A673 (cell line): ENCODE measurements around the gene STYXL2. TPM values are rescaled to one million over a fixed set of nuclear protein-coding genes. Genes with fewer than 3 reads are reported as not detected.

ENCODE experiments used
- BruUV-seq: library from RNA; stranded (reverse); fragments of 400-500 nt; replicated peaks from 2 replicates; lab custom pipeline; 2021; lab: Mats Ljungman, UMichigan
- CTCF ChIA-PET: fragments of 300-600 bp; sonication (Branson Sonifier 250); formaldehyde crosslinking; loops from one replicate; lab custom pipeline; 2022; ENCODE audit warnings: antibody characterized with exemption; lab: Charles Lee
- POLR2A ChIA-PET: fragments of 300-600 bp; sonication (Branson Sonifier 250); formaldehyde crosslinking; loops from one replicate; lab custom pipeline; 2022; ENCODE audit warnings: antibody characterized with exemption; ENCODE audit not compliant: low non-redundant PET; lab: Charles Lee
- DNase-seq: peaks from one replicate; pipeline ENCODE4 v3.0.0-alpha.2; 2015; ENCODE audit warnings: low spot score
- H3K27ac ChIP-seq: fragments of 200-600 bp; sonication (generic); 2 replicates; pipeline ENCODE4 v1.5.1; 2016; ENCODE audit warnings: mixed run types, low read depth, mild to moderate bottlenecking, mixed read lengths, antibody characterized with exemption, low read length; ENCODE audit not compliant: poor library complexity, severe bottlenecking
- H3K27me3 ChIP-seq: fragments of 200-600 bp; sonication (generic); replicated peaks from 2 replicates; pipeline ENCODE4 v1.6.1; 2017; ENCODE audit warnings: mixed run types, low read depth, mild to moderate bottlenecking, mixed read lengths, antibody characterized with exemption, low read length; ENCODE audit not compliant: insufficient read depth, poor library complexity
- H3K36me3 ChIP-seq: fragments of 200-600 bp; sonication (generic); 2 replicates; pipeline ENCODE4 v1.6.1; 2016; ENCODE audit warnings: mixed run types, mild to moderate bottlenecking, mixed read lengths, antibody characterized with exemption, low read length; ENCODE audit not compliant: insufficient read depth, poor library complexity, severe bottlenecking
- H3K4me1 ChIP-seq: fragments of 200-600 bp; sonication (generic); 2 replicates; pipeline ENCODE4 v1.6.1; 2017; ENCODE audit warnings: mixed run types, mild to moderate bottlenecking, mixed read lengths, antibody characterized with exemption, low read length; ENCODE audit not compliant: insufficient read depth, poor library complexity, severe bottlenecking
- H3K4me3 ChIP-seq: fragments of 200-600 bp; sonication (generic); 2 replicates; pipeline ENCODE4 v1.5.1; 2016; ENCODE audit warnings: low read depth, mixed run types, mild to moderate bottlenecking, mixed read lengths, low read length; ENCODE audit not compliant: poor library complexity, severe bottlenecking
- H3K9me3 ChIP-seq: fragments of 200-600 bp; sonication (generic); 2 replicates; pipeline ENCODE4 v1.6.1; 2016; ENCODE audit warnings: mixed run types, low read depth, mild to moderate bottlenecking, mixed read lengths, antibody characterized with exemption, low read length; ENCODE audit not compliant: poor library complexity, severe bottlenecking
- EZH2 ChIP-seq: fragments of 200-600 bp; sonication (generic); IDR thresholded peaks from 2 replicates; pipeline ENCODE4 v1.6.1; 2017; ENCODE audit warnings: borderline replicate concordance, low read depth, mild to moderate bottlenecking, mixed read lengths, antibody characterized with exemption, low read length; ENCODE audit not compliant: poor library complexity, severe bottlenecking
- intact Hi-C: fragments of 100-400 bp; cut with micrococcal nuclease; formaldehyde crosslinking; loops from one replicate; pipeline ENCODE4 v1.10.0; 2022; ENCODE audit not compliant: unreplicated experiment
- total RNA-seq: library from RNA; stranded (reverse); gene quantifications from 2 replicates; pipeline ENCODE4 v1.2.3, GENCODE V29; 2021
- TF ChIP-seq, protein P1 (sequence below): fragments of 300-800, 200-600 bp; sonication (generic); conservative IDR thresholded peaks from 2 replicates; pipeline ENCODE4 v1.5.1; 2017; ENCODE audit warnings: low read depth, mild to moderate bottlenecking, antibody characterized with exemption, low read length, moderate library complexity, mixed read lengths

STYXL2 gene
- total RNA-seq, 1 experiment from 2014 or later = not detected

DNA sequence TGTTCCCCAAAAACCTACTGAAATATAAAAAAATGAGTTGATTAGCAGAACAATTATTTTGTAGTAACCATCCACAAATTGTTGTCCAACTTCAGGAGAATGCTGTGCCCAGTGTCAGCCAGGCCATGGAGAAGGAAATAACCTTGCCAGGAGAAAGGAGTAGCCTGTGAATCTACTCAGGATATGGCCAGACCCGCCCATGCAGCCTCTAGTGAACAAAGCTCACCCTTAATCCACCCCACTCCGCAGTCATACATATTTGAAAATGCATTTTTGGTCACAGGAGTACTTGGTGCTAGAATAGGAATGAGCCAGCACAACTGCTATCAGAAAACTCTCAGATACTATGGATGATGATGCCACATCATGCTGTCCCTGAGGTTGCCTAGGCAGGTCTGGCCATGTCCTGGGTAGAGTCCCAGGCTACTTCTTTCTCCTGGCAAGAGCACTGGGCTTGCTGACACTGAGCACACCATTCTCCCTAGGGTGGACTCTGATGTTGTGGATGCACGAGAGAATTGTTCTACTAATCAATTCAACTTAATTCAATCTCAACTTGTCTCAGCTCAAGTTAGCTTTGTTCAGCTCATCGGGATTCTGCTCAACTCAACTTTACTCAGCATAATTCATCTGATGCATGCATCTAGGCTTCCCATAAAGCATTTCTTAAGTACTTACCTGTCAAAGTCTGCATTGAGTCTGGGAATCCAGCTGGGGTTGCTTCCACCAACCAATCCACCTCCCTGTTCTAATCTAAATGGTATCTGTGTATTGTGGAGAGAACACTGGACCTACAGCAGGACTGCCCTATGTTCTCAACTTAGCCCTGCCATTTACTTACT, 18.2 kb downstream of the STYXL2 start:
- Histone ChIP-seq H3K27me3 (no peaks in the 10 kb centered on the region), H3K4me1 (peaks cover 9% of the 10 kb centered on the region), H3K36me3 (no peaks in the 10 kb centered on the region), H3K4me3 (no peak overlapping the region), H3K27ac (no peak overlapping the region), H3K9me3 (no peaks in the 10 kb centered on the region)
- POLR2A ChIA-PET = no interaction called here
- no TSS peak for BruUV-seq
- CTCF ChIA-PET = no interaction called here
- DNase-seq = no peak
- TF ChIP-seq EZH2 = no peak
- TF ChIP-seq, protein P1, sequence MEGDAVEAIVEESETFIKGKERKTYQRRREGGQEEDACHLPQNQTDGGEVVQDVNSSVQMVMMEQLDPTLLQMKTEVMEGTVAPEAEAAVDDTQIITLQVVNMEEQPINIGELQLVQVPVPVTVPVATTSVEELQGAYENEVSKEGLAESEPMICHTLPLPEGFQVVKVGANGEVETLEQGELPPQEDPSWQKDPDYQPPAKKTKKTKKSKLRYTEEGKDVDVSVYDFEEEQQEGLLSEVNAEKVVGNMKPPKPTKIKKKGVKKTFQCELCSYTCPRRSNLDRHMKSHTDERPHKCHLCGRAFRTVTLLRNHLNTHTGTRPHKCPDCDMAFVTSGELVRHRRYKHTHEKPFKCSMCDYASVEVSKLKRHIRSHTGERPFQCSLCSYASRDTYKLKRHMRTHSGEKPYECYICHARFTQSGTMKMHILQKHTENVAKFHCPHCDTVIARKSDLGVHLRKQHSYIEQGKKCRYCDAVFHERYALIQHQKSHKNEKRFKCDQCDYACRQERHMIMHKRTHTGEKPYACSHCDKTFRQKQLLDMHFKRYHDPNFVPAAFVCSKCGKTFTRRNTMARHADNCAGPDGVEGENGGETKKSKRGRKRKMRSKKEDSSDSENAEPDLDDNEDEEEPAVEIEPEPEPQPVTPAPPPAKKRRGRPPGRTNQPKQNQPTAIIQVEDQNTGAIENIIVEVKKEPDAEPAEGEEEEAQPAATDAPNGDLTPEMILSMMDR = no peak
- intact Hi-C loops = no loop called here

DNA sequence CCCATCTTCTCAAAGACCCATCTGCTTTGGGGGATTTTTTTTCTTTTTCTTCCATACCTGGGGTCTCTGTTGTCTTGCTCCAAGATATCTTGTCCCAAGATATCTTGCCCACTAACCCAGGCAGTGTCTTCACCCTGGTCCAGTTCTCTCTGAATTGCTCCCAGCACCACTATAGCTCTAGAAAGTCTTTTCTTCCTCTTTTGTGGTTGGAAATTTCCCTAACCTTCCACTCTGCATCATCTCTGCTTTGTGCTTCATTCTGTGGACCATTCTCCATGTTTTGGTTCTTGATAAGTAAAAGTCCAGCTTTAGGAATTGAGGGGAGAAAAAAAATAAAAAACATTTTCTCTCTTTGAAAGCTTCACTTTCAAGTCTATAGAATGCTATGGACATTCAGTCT, 20.9 kb downstream of the STYXL2 start:
- no peak for DNase-seq
- intact Hi-C loops = no loop called here
- ChIA-PET CTCF (no interaction called here), POLR2A (no interaction called here)
- H3K27ac ChIP-seq = no peak overlapping the region
- no TSS peak for BruUV-seq
- no peaks in the 10 kb centered on the region for H3K36me3 ChIP-seq
- no peaks in the 10 kb centered on the region for H3K9me3 ChIP-seq
- H3K4me1 ChIP-seq = peaks cover 6% of the 10 kb centered on the region
- no peak for TF ChIP-seq EZH2
- TF ChIP-seq, protein P1 = no peak
- no peaks in the 10 kb centered on the region for H3K27me3 ChIP-seq
- H3K4me3 ChIP-seq = no peak overlapping the region

DNA sequence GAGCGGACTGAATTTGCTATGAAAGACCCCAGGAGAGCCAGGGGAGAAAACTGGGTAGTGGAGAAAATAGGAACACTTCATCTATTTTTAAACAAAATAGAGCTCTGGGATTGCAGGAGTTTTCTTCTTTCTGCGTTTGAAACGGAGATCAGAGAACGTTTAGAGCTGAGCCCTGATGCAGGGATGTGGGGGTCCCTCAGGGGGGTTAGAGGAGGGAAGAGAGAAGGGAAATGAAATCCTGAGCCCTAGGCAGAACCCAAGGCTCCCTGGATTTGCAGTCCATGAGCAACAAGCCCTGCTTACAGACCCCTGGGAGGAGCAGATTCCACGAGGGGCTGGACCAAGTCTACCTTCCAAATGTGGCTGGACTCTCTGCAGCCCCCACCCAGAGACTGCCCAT, 21.8 kb downstream of the STYXL2 start:
- ChIA-PET POLR2A (no interaction called here), CTCF (interaction anchor here (0.5 kb wide), 1 partner anchor 105 kb away, joined by 3 read pairs; no protein-coding TSS in a partner anchor)
- H3K9me3 ChIP-seq = no peaks in the 10 kb centered on the region
- peaks cover 6% of the 10 kb centered on the region for H3K4me1 ChIP-seq
- H3K36me3 ChIP-seq = no peaks in the 10 kb centered on the region
- TF ChIP-seq, protein P1 = no peak
- no peak for TF ChIP-seq EZH2
- no peaks in the 10 kb centered on the region for H3K27me3 ChIP-seq
- no peak for DNase-seq
- intact Hi-C loops = no loop called here
- no peak overlapping the region for H3K27ac ChIP-seq
- no TSS peak for BruUV-seq
- no peak overlapping the region for H3K4me3 ChIP-seq
